AG09309 (cell line): ENCODE measurements around the gene HOXD4.

Source experiments
- DNase-seq: peaks from one replicate; pipeline ENCODE4 v3.0.0-alpha.2; 2010; ENCODE audit warnings: low read depth
- H3K4me3 ChIP-seq: 2 replicates; pipeline ENCODE4 v1.5.1; 2011; ENCODE audit warnings: mild to moderate bottlenecking, low read depth, low read length, moderate library complexity; ENCODE audit not compliant: control insufficient read depth
- TF ChIP-seq, protein P1 (sequence below): IDR thresholded peaks from 2 replicates; pipeline ENCODE4 v1.5.1; 2011; ENCODE audit warnings: mild to moderate bottlenecking, low read depth, low read length, inconsistent platforms; ENCODE audit not compliant: insufficient read depth, control insufficient read depth; ENCODE audit errors: missing control alignments

Gene HOXD4

GRCh38 chr2:176120364-176121189 lies 30.8 kb upstream of the HOXD4 start:
- H3K4me3 ChIP-seq: no peak overlapping the region
- TF ChIP-seq, protein P1, sequence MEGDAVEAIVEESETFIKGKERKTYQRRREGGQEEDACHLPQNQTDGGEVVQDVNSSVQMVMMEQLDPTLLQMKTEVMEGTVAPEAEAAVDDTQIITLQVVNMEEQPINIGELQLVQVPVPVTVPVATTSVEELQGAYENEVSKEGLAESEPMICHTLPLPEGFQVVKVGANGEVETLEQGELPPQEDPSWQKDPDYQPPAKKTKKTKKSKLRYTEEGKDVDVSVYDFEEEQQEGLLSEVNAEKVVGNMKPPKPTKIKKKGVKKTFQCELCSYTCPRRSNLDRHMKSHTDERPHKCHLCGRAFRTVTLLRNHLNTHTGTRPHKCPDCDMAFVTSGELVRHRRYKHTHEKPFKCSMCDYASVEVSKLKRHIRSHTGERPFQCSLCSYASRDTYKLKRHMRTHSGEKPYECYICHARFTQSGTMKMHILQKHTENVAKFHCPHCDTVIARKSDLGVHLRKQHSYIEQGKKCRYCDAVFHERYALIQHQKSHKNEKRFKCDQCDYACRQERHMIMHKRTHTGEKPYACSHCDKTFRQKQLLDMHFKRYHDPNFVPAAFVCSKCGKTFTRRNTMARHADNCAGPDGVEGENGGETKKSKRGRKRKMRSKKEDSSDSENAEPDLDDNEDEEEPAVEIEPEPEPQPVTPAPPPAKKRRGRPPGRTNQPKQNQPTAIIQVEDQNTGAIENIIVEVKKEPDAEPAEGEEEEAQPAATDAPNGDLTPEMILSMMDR: no peak

DNA sequence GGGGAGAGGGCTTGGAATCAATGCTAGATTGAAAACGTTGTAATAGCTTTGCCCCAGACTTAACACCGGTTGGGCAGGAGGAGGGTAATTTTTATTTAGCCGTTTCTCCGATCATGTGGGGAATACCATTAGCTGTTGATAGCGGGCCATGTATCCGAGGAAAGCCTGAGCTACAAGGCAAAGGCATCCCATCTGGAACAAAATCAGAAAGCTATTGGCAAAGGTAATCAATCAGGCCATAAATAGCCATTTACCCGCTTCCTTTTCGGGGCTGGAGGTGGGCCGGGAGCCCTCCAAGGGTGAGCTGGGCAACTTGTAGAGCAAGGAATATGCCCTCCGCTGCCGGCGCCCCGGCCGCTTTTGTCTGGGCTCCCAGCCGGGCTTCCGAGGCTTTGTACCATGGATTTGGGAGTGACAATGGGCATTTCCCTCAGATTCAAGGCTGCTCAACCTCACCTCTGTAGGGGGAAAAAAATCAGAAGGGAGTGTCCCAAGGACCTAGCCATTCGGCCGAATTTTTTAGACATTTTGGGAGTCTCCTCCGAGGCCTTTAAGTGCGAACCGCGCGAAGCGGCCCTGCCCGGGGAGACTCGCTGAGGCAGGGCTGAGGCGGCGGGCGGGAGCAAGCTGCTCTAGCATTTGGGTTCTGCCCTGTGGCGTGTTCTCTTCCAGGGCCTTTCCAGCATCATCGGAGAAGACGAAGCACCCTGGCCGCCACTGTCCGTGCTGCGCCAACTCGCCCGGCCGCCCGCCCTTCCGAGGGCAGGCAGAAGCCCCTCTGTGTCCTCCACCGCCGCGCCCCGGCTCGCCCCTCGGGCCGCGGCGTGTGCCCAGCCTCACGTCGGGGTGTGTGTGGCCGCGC lies 29.9 kb upstream of the HOXD4 start:
- TF ChIP-seq, protein P1: no peak
- DNase-seq: no peak
- H3K4me3 ChIP-seq: no peak overlapping the region

More at GRCh38 chr2:176120364-176121189, 30.8 kb upstream of the HOXD4 start:
- no peak for DNase-seq

DNA sequence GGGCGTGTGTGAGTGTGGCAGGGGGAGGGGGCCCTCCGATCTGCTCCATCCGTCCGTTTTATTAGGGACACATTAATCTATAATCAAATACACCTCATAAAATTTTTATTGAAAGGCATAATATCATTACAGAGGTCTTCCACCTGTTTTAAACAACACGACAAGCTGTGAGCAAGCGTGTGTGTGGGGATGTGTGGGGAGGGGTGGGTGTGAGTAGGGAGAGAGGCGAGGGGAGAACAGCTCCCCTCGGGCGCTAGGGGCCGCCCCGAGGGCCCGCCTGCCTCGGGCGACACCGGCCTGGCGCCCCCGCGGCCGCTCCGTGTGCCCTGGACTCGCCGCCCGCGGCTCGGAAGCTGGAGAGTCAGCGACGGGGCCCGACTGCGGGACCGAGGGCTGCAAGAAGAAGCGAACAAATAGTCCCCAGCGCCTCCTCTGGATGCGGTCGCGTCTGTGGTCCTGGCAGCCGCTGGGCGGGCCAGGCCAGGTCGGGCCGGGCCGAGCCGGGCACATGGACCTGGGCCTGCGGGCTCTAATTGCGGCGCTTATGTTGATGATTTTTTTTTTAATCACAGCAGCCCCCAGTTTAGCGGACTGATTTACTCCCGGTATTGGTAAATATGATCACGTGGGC lies 29.2 kb upstream of the HOXD4 start:
- TF ChIP-seq, protein P1: no peak
- peak overlapping the region; percentile 8; the same call in 1 of the 2 replicates for H3K4me3 ChIP-seq
- DNase-seq: no peak

DNA sequence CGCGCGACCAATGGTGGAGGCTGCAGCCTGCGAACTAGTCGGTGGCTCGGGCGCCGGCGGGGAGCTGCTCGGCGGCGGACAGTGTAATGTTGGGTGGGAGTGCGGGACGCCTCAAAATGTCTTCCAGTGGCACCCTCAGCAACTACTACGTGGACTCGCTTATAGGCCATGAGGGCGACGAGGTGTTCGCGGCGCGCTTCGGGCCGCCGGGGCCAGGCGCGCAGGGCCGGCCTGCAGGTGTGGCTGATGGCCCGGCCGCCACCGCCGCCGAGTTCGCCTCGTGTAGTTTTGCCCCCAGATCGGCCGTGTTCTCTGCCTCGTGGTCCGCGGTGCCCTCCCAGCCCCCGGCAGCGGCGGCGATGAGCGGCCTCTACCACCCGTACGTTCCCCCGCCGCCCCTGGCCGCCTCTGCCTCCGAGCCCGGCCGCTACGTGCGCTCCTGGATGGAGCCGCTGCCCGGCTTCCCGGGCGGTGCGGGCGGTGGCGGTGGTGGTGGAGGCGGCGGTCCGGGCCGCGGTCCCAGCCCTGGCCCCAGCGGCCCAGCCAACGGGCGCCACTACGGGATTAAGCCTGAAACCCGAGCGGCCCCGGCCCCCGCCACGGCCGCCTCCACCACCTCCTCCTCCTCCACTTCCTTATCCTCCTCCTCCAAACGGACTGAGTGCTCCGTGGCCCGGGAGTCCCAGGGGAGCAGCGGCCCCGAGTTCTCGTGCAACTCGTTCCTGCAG lies 28.5 kb upstream of the HOXD4 start, which contains the start of gene HOXD9:
Gene HOXD9 (plus strand): TSS at position 37 of the 728 bp plus-strand sequence. CDS start 50 bp downstream, at position 87.
- TF ChIP-seq, protein P1: no peak
- no peak for DNase-seq
- H3K4me3 ChIP-seq: peak within 1 kb of the TSS; percentile 8; the same call in 1 of the 2 replicates

GRCh38 chr2:176123411-176124109 lies 27.8 kb upstream of the HOXD4 start:
- no peak overlapping the region for H3K4me3 ChIP-seq
- no peak for DNase-seq
- TF ChIP-seq, protein P1: no peak
